Esophagus muscularis mucosa (tissue), 4 donors: ENCODE measurements around the gene MOB3A. TPM values are rescaled to one million over a fixed set of nuclear protein-coding genes. Genes with fewer than 3 reads are reported as not detected.
A peak's percentile ranks its signal among the peaks of the same experiment; 100 is the strongest.
"Not testable (repeated sequence)": the region's sequence is repeated elsewhere in the genome, so short reads cannot be mapped to it uniquely, and the experiment has no call there.

Experiments
- DNase-seq: peaks from one replicate; pipeline ENCODE4 v3.0.0-alpha.2; 2017; ENCODE audit errors: extremely low spot score
- H3K27ac ChIP-seq, 4 donors: fragments of 200-600 bp; sonication (generic); replicated peaks in 1 of 4; 1 replicate in 3 of 4; 2 replicates in 1 of 4; pipeline ENCODE4 v1.5.1; 2016 to 2019; ENCODE audit warnings: mild to moderate bottlenecking in 1 of 4
- H3K27me3 ChIP-seq, 4 donors: fragments of 200-600 bp; sonication (generic); one replicate each; pipeline versions ENCODE4 v1.5.1 to v1.6.0; 2016 to 2019
- H3K36me3 ChIP-seq, 4 donors: fragments of 200-600 bp; sonication (generic); one replicate each; pipeline ENCODE4 v1.5.1; 2016 to 2019
- H3K4me1 ChIP-seq, 4 donors: fragments of 200-600 bp; sonication (generic); one replicate each; pipeline ENCODE4 v1.5.1; 2016 to 2019
- H3K4me3 ChIP-seq, 4 donors: fragments of 200-600 bp; sonication (generic); 1 replicate in 2 of 4; 2 replicates in 2 of 4; pipeline ENCODE4 v1.5.1; 2016 to 2019; ENCODE audit warnings: mild to moderate bottlenecking in 4 of 4, moderate library complexity in 1 of 4
- H3K9me3 ChIP-seq, 4 donors: fragments of 200-600 bp; sonication (generic); 1 replicate in 3 of 4; 2 replicates in 1 of 4; pipeline ENCODE4 v1.5.1; 2016 to 2019
- CTCF ChIP-seq, 3 experiments: fragments of 200-600 bp in 2 of 3; fragments of 450-650 bp in 1 of 3; sonication (generic) in 2 of 3; IDR thresholded peaks; one replicate each; pipeline ENCODE4 v1.5.1; 2017 to 2019; ENCODE audit warnings: antibody characterized with exemption in 3 of 3, mild to moderate bottlenecking in 2 of 3, moderate library complexity in 1 of 3
- EP300 ChIP-seq: sonication (generic); formaldehyde crosslinking; IDR thresholded peaks from one replicate; pipeline ENCODE4 v1.6.1; 2017; ENCODE audit warnings: antibody characterized with exemption
- POLR2A ChIP-seq: fragments of 450-650 bp; IDR thresholded peaks from one replicate; pipeline ENCODE4 v1.6.1; 2017; ENCODE audit warnings: antibody characterized with exemption, moderate library complexity, mild to moderate bottlenecking, low read depth
- POLR2AphosphoS5 ChIP-seq, 2 donors: sonication (generic); formaldehyde crosslinking; IDR thresholded peaks; one replicate each; pipeline ENCODE4 v1.6.1; 2017; ENCODE audit warnings: antibody characterized with exemption in 2 of 2
- WGBS: methylation state at CpG from one replicate; pipeline ENCODE4 v1.1.5; 2018; 5-methylcytosine and 5-hydroxymethylcytosine counted together
- intact Hi-C: fragments of 100-400 bp; cut with DNase I; formaldehyde crosslinking; loops from one replicate; pipeline ENCODE4 v1.15.1; 2023
- total RNA-seq, 4 donors: library from RNA; depleted of rRNA; stranded (reverse); fragments of >200 nt; gene quantifications; one replicate each; pipeline versions ENCODE4 v1.1.0 to v1.2.1, GENCODE V29; 2016

Gene MOB3A
- total RNA-seq, 4 donors from 2014 or later, result 43.6 to 85.2 (median 56.3) TPM

- Histone ChIP-seq H3K9me3 (peaks cover 0 to 12% (median 8%) of the 10 kb centered on the region in 4 donors), H3K27ac (no peak overlapping the region), H3K36me3 (peaks cover 32 to 37% (median 36%) of the 10 kb centered on the region in 4 donors), H3K27me3 (no peaks in the 10 kb centered on the region), H3K4me3 (no peak overlapping the region), H3K4me1 (peaks cover 43 to 75% (median 69%) of the 10 kb centered on the region in 4 donors)
- WGBS, result 91% methylated on average over 8 of the region's 8 CpGs
- TF ChIP-seq POLR2A (no peak), EP300 (no peak), POLR2AphosphoS5 (IDR thresholded peaks at IDR 0.05) (no peak), CTCF (IDR thresholded peaks at IDR 0.05) (no peak)
- intact Hi-C loops, result no loop called here
- no peak for DNase-seq
Measured at GRCh38 chr19:2036424-2036823, 59.7 kb downstream of the MOB3A start.

GRCh38 chr19:2035590-2035991 is 60.5 kb downstream of the MOB3A start:
- DNase-seq, result no peak
- 77% methylated on average over 13 of the region's 14 CpGs for WGBS

GRCh38 chr19:2034729-2035589 is 61.2 kb downstream of the MOB3A start:
- peaks cover 18 to 23% (median 22%) of the 10 kb centered on the region in 4 donors for H3K36me3 ChIP-seq
- DNase-seq, result no peak
- WGBS, result 41% methylated on average over 34 of the region's 34 CpGs
- H3K4me3 ChIP-seq, result no peak overlapping the region
- H3K4me1 ChIP-seq, result peaks cover 36 to 73% (median 65%) of the 10 kb centered on the region in 4 donors
- peaks cover 0 to 12% (median 8%) of the 10 kb centered on the region in 4 donors for H3K9me3 ChIP-seq
- peak overlapping the region; percentile 40 to 90 (median 72) for H3K27ac ChIP-seq
- TF ChIP-seq EP300 (no peak), POLR2A (no peak), POLR2AphosphoS5 (IDR thresholded peaks at IDR 0.05) (no peak), CTCF (IDR thresholded peaks at IDR 0.05) (no peak)
- H3K27me3 ChIP-seq, result no peaks in the 10 kb centered on the region
- intact Hi-C loops, result no loop called here

More at GRCh38 chr19:2035590-2035991, 60.5 kb downstream of the MOB3A start:
- H3K36me3 ChIP-seq, result peaks cover 24 to 29% (median 28%) of the 10 kb centered on the region in 4 donors
- TF ChIP-seq CTCF (IDR thresholded peaks at IDR 0.05) (no peak), POLR2AphosphoS5 (IDR thresholded peaks at IDR 0.05) (no peak), EP300 (no peak), POLR2A (no peak)
- H3K9me3 ChIP-seq, result peaks cover 0 to 12% (median 8%) of the 10 kb centered on the region in 4 donors
- intact Hi-C loops, result no loop called here
- H3K27me3 ChIP-seq, result no peaks in the 10 kb centered on the region
- peaks cover 42 to 74% (median 69%) of the 10 kb centered on the region in 4 donors for H3K4me1 ChIP-seq
- H3K27ac ChIP-seq, result no peak overlapping the region
- H3K4me3 ChIP-seq, result no peak overlapping the region

GRCh38 chr19:2034253-2034652 is 61.9 kb downstream of the MOB3A start:
- intact Hi-C loops, H3K4me3 ChIP-seq, DNase-seq, H3K27me3 ChIP-seq: not testable (repeated sequence)
- Histone ChIP-seq H3K27ac (peak overlapping the region; percentile 40 to 90 (median 72)), H3K36me3 (peaks cover 11 to 16% (median 15%) of the 10 kb centered on the region in 4 donors), H3K9me3 (peaks cover 0 to 12% (median 8%) of the 10 kb centered on the region in 4 donors), H3K4me1 (peaks cover 29 to 68% (median 66%) of the 10 kb centered on the region in 4 donors)
- 94% methylated on average over 9 of the region's 15 CpGs for WGBS

- H3K27ac ChIP-seq, result peak overlapping the region; percentile 87 to 94 (median 89)
- H3K27me3 ChIP-seq, result no peaks in the 10 kb centered on the region
- H3K4me1 ChIP-seq, result peaks cover 32 to 73% (median 69%) of the 10 kb centered on the region in 4 donors
- H3K4me3 ChIP-seq, result no peak overlapping the region
- peaks cover 0 to 12% (median 8%) of the 10 kb centered on the region in 4 donors for H3K9me3 ChIP-seq
- intact Hi-C loops, result no loop called here
- 70% methylated on average over 2 of the region's 9 CpGs for WGBS
- no peak for DNase-seq
- H3K36me3 ChIP-seq, result peaks cover 6 to 11% (median 10%) of the 10 kb centered on the region in 4 donors
- TF ChIP-seq POLR2AphosphoS5 (IDR thresholded peaks at IDR 0.05) (no peak), CTCF (IDR thresholded peaks at IDR 0.05) (no peak), POLR2A (no peak)
Measured at GRCh38 chr19:2033825-2034159, 62.3 kb downstream of the MOB3A start.
